ENCODE results near the gene AAMP.

Gene AAMP

DNA sequence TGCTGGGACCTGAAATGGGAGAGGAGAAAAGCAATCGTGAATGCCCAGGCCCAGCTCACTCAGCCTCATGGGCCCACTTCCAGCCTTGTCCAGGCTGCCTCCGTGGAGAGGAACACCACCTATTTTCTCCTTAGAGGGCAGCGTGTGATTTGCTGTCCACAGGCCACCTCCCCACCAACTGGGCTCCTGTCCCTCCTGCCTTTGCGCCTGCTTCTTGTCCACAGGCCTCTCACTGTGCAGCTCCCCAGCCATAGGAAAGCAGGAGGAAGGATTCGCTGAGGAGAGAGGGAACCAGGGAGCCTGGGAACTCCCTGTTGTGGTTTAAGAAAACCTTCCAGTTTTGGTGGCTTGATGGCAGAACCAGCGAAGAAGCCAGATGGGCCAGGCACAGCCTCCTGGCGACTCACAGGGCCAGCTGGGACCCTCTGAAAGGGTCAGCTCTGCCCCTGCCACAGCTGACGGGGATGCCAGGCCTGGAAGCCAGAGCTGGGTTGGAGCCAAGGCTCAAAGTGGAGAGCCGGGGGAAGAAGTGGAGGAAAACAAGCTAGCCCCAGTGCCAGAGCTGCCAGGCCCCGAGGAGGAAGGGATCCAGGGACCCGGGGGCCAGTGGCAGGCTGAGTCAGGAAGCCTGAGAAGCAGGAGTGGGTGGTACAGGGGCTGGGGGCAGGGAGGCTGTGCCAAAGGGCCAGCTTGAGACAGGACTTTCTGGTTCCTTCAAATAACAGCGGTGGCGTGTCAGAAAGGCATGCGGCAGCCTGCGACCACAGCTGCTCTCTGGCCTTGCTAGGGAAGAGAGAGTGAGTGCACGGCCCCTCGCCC is 12.4 kb upstream of the AAMP start:
- Histone ChIP-seq H3K79me2 (ENCODE audit: insufficient read depth, low read depth) (peaks cover 33% of the 10 kb centered on the region), H3K36me3 (ENCODE audit: insufficient read depth) (no peaks in the 10 kb centered on the region), H3K9ac (no peak overlapping the region), H3K4me2 (no peak overlapping the region), H3K27ac (no peak overlapping the region), H4K20me1 (ENCODE audit: insufficient read depth) (no peaks in the 10 kb centered on the region), H3K4me1 (ENCODE audit: low read depth, poor library complexity, severe bottlenecking) (peaks cover 50% of the 10 kb centered on the region), H2AFZ (ENCODE audit: low read depth) (no peak overlapping the region), H3K4me3 (IDR thresholded peaks at IDR 0.05; ENCODE audit: insufficient read depth, low read depth, low read length) (no peak overlapping the region), H3K27me3 (ENCODE audit: insufficient read depth, low read depth) (no peaks in the 10 kb centered on the region)
- TF ChIP-seq, protein P1, sequence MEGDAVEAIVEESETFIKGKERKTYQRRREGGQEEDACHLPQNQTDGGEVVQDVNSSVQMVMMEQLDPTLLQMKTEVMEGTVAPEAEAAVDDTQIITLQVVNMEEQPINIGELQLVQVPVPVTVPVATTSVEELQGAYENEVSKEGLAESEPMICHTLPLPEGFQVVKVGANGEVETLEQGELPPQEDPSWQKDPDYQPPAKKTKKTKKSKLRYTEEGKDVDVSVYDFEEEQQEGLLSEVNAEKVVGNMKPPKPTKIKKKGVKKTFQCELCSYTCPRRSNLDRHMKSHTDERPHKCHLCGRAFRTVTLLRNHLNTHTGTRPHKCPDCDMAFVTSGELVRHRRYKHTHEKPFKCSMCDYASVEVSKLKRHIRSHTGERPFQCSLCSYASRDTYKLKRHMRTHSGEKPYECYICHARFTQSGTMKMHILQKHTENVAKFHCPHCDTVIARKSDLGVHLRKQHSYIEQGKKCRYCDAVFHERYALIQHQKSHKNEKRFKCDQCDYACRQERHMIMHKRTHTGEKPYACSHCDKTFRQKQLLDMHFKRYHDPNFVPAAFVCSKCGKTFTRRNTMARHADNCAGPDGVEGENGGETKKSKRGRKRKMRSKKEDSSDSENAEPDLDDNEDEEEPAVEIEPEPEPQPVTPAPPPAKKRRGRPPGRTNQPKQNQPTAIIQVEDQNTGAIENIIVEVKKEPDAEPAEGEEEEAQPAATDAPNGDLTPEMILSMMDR (conservative IDR thresholded peaks at IDR 0.05; ENCODE audit: low read depth, low read length) = no peak

DNA sequence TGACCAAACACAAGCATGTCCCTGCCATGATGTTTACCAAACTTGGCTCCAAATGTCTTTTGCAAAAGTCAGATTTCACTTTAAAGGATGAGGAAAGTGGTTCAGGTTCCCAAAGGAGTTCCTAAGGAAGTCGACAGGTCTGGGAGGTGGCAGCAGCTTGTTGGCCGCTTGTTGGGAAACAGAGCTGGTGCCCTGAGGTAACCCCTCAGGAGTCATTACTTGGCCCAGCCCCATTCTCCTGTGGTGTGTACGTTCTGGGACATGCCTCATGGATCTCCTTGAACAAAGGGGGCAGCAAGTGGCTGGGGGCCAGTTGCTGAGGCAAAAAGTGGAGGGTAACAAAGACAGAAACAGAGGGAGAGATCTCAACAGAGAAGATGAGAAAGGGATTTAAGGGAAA is 11.5 kb upstream of the AAMP start:
- Histone ChIP-seq H3K79me2 (ENCODE audit: insufficient read depth, low read depth) (peaks cover 28% of the 10 kb centered on the region), H2AFZ (ENCODE audit: low read depth) (no peak overlapping the region), H3K36me3 (ENCODE audit: insufficient read depth) (no peaks in the 10 kb centered on the region), H3K9ac (no peak overlapping the region), H4K20me1 (ENCODE audit: insufficient read depth) (no peaks in the 10 kb centered on the region), H3K4me3 (IDR thresholded peaks at IDR 0.05; ENCODE audit: insufficient read depth, low read depth, low read length) (no peak overlapping the region), H3K4me2 (no peak overlapping the region), H3K4me1 (ENCODE audit: low read depth, poor library complexity, severe bottlenecking) (peaks cover 43% of the 10 kb centered on the region), H3K27ac (no peak overlapping the region), H3K27me3 (ENCODE audit: insufficient read depth, low read depth) (no peaks in the 10 kb centered on the region)
- TF ChIP-seq, protein P1 (conservative IDR thresholded peaks at IDR 0.05; ENCODE audit: low read depth, low read length) = no peak

DNA sequence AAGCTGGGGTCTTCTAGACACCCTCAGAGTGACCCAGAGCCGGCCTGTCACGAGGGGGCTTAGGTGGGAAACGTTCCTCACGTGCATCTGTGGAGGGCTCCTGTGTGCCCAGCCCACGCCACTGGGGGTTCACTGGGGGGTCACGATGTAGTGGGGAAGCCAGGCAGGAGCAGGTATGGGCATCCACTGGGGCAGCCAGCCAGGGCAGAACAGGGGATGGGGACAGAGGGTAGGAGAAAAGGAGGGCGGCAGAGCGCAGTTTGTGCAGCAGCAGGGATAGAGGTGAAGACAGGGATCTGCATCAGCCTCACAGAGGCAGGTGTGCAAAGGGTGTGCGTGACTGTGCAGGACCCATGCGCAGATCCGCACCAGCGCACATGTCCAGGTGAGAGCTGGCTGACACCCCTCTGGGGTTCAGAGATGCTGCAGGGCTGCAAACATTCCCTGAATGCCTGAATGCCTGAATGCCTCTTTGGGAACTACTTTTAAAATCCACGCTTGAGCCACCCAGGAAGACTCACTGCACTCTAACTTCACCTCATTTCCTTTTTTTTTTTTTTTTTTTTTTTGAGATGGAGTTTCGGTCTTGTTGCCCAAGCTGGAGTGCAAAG is 10.4 kb upstream of the AAMP start:
- H3K36me3 ChIP-seq (ENCODE audit: insufficient read depth) = no peaks in the 10 kb centered on the region

DNA sequence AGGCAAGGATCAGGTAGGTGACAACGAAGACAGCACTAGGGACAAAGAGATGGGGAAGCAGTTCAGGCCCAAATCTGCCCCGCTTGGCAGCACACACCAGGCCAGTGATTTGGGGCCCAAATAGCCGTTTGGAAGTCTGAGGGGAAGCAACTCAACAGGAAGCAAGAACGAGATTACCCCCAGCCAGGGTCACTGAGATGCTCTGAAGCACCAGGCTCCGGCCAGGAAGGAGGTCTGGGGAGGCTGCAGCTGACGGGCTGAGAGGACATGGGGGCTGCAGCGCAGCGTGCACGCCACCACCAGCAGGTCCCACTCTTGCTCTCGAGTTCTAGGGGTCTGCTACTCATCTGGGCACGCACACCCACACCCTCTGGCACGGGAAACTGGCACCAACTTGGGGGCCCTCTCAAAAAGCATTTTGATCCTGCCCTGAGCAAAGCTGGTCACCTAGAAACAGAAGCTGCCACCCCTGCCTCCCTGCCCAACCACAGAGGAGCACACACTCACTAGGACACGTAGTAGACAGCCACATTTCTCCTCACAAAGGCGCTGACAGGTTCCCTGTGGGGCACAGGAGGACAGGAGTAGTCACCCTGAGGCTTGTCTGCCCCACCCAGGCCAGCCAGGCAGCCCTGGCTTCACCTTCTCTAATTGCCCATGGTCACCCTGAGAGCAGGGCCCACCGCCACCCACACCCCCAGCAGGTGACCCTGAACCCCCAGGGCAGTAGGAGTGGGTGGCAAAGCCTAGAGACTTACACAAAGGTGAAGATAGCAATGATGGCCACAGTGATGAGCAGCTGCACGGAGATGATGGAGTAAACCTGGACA is 8.8 kb upstream of the AAMP start:
- H3K27ac ChIP-seq = no peak overlapping the region

More for the DNA sequence above, 10.4 kb upstream of the AAMP start:
- Histone ChIP-seq H3K4me2 (no peak overlapping the region), H2AFZ (ENCODE audit: low read depth) (no peak overlapping the region), H3K4me1 (ENCODE audit: low read depth, poor library complexity, severe bottlenecking) (peaks cover 32% of the 10 kb centered on the region), H4K20me1 (ENCODE audit: insufficient read depth) (no peaks in the 10 kb centered on the region), H3K9ac (no peak overlapping the region), H3K27me3 (ENCODE audit: insufficient read depth, low read depth) (no peaks in the 10 kb centered on the region), H3K27ac (no peak overlapping the region), H3K4me3 (IDR thresholded peaks at IDR 0.05; ENCODE audit: insufficient read depth, low read depth, low read length) (no peak overlapping the region), H3K79me2 (ENCODE audit: insufficient read depth, low read depth) (peaks cover 17% of the 10 kb centered on the region; the same call in 1 of the 2 replicates)
- TF ChIP-seq, protein P1 (conservative IDR thresholded peaks at IDR 0.05; ENCODE audit: low read depth, low read length) = no peak

More for the DNA sequence above, 8.8 kb upstream of the AAMP start:
- Histone ChIP-seq H3K9ac (no peak overlapping the region), H3K36me3 (ENCODE audit: insufficient read depth) (no peaks in the 10 kb centered on the region), H3K27me3 (ENCODE audit: insufficient read depth, low read depth) (no peaks in the 10 kb centered on the region), H3K4me2 (no peak overlapping the region), H2AFZ (ENCODE audit: low read depth) (no peak overlapping the region), H3K79me2 (ENCODE audit: insufficient read depth, low read depth) (0 out of 2 replicates have a peak, but pooled peaks cover 9% of the 10 kb centered on the region), H4K20me1 (ENCODE audit: insufficient read depth) (no peaks in the 10 kb centered on the region), H3K4me3 (IDR thresholded peaks at IDR 0.05; ENCODE audit: insufficient read depth, low read depth, low read length) (no peak overlapping the region), H3K4me1 (ENCODE audit: low read depth, poor library complexity, severe bottlenecking) (peaks cover 16% of the 10 kb centered on the region)
- TF ChIP-seq, protein P1 (conservative IDR thresholded peaks at IDR 0.05; ENCODE audit: low read depth, low read length) = no peak
